H1 (cell line): ENCODE results near the gene LAPTM4A.

Experiments
- ASH2L ChIP-seq: fragments of 200-600, 300-600 bp; sonication (generic); IDR thresholded peaks from one replicate; pipeline ENCODE4 v1.7.1; 2017; ENCODE audit warnings: low read length
- ATF3 ChIP-seq: IDR thresholded peaks from 2 replicates; pipeline ENCODE4 v1.6.1; 2011; ENCODE audit warnings: low read depth, mild to moderate bottlenecking, low read length; ENCODE audit not compliant: insufficient read depth
- BACH1 ChIP-seq: IDR thresholded peaks from 2 replicates; pipeline ENCODE4 v1.6.1; 2012; ENCODE audit warnings: low read length, improper control_type of control experiment
- BCL11A ChIP-seq, 2 experiments: IDR thresholded peaks; one replicate each; pipeline ENCODE4 v1.6.1; 2011; ENCODE audit warnings: low read depth in 2 of 2, low read length in 2 of 2, mild to moderate bottlenecking in 2 of 2
- GABPA ChIP-seq: IDR thresholded peaks from 2 replicates; pipeline ENCODE4 v1.6.1; 2011; ENCODE audit warnings: mild to moderate bottlenecking, low read length, moderate library complexity, borderline replicate concordance; ENCODE audit not compliant: insufficient read depth
- HDAC2 ChIP-seq, 2 experiments: fragments of 300-600 bp in 1 of 2; sonication (generic) in 1 of 2; IDR thresholded peaks; 2 replicates each; pipeline ENCODE4 v1.6.1; 2011 to 2012; ENCODE audit warnings: low read depth in 2 of 2, low read length in 2 of 2, mild to moderate bottlenecking in 2 of 2, moderate library complexity in 2 of 2, borderline replicate concordance in 1 of 2, inconsistent platforms in 1 of 2
- HDAC6 ChIP-seq: IDR thresholded peaks from one replicate; pipeline ENCODE4 v1.7.1; 2012; ENCODE audit warnings: low read depth, mild to moderate bottlenecking, inconsistent platforms, low read length, moderate library complexity
- NRF1 ChIP-seq: IDR thresholded peaks from 2 replicates; pipeline ENCODE4 v1.6.1; 2011; ENCODE audit warnings: mild to moderate bottlenecking, low read depth, low read length, improper control_type of control experiment
- PHF8 ChIP-seq: fragments of 200-600 bp; sonication (generic); conservative IDR thresholded peaks from 2 replicates; pipeline ENCODE4 v1.7.1; 2012; ENCODE audit warnings: low read depth, mild to moderate bottlenecking, inconsistent platforms, low read length, moderate library complexity
- POLR2A ChIP-seq, 2 experiments: IDR thresholded peaks; 1 replicate in 1 of 2; 2 replicates in 1 of 2; pipeline ENCODE4 v1.6.1; 2011; ENCODE audit warnings: low read depth in 2 of 2, low read length in 2 of 2, mild to moderate bottlenecking in 2 of 2; ENCODE audit errors: control extremely low read depth in 1 of 2
- POLR2AphosphoS5 ChIP-seq: IDR thresholded peaks from 2 replicates; pipeline ENCODE4 v1.6.1; 2011; ENCODE audit warnings: low read depth, low read length
- TBP ChIP-seq: IDR thresholded peaks from 2 replicates; pipeline ENCODE4 v1.6.1; 2011; ENCODE audit warnings: low read depth, low read length, improper control_type of control experiment
- TF ChIP-seq, protein P1 (sequence below), 3 experiments: IDR thresholded peaks; 1 replicate in 2 of 3; 2 replicates in 1 of 3; pipeline versions ENCODE4 v1.5.1 to v1.6.1; 2011; ENCODE audit warnings: low read length in 3 of 3, mild to moderate bottlenecking in 3 of 3, inconsistent platforms in 2 of 3, low read depth in 1 of 3, moderate library complexity in 1 of 3; ENCODE audit not compliant: insufficient read depth in 1 of 3; ENCODE audit errors: control extremely low read depth in 1 of 3
- TF ChIP-seq, protein P2 (sequence below): IDR thresholded peaks from 2 replicates; pipeline ENCODE4 v1.6.1; 2011; ENCODE audit warnings: low read length, improper control_type of control experiment

GRCh38 chr2:20092901-20093235, 41.4 kb upstream of the LAPTM4A start:
- no peak for TF ChIP-seq POLR2AphosphoS5
- TF ChIP-seq, protein P1, sequence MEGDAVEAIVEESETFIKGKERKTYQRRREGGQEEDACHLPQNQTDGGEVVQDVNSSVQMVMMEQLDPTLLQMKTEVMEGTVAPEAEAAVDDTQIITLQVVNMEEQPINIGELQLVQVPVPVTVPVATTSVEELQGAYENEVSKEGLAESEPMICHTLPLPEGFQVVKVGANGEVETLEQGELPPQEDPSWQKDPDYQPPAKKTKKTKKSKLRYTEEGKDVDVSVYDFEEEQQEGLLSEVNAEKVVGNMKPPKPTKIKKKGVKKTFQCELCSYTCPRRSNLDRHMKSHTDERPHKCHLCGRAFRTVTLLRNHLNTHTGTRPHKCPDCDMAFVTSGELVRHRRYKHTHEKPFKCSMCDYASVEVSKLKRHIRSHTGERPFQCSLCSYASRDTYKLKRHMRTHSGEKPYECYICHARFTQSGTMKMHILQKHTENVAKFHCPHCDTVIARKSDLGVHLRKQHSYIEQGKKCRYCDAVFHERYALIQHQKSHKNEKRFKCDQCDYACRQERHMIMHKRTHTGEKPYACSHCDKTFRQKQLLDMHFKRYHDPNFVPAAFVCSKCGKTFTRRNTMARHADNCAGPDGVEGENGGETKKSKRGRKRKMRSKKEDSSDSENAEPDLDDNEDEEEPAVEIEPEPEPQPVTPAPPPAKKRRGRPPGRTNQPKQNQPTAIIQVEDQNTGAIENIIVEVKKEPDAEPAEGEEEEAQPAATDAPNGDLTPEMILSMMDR (IDR thresholded peaks at IDR 0.05; ENCODE audit: control extremely low read depth in 1 of 3, insufficient read depth in 1 of 3, low read depth in 1 of 3, low read length in 3 of 3) = no peak
- no peak for TF ChIP-seq ASH2L
- TF ChIP-seq, protein P2, sequence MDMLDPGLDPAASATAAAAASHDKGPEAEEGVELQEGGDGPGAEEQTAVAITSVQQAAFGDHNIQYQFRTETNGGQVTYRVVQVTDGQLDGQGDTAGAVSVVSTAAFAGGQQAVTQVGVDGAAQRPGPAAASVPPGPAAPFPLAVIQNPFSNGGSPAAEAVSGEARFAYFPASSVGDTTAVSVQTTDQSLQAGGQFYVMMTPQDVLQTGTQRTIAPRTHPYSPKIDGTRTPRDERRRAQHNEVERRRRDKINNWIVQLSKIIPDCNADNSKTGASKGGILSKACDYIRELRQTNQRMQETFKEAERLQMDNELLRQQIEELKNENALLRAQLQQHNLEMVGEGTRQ = no peak
- TF ChIP-seq HDAC6 = no peak
- TF ChIP-seq ATF3 = no peak
- TF ChIP-seq TBP = no peak
- TF ChIP-seq PHF8 = no peak
- TF ChIP-seq HDAC2 (IDR thresholded peaks at IDR 0.05; ENCODE audit: borderline replicate concordance in 1 of 2, low read depth in 2 of 2, low read length in 2 of 2) = no peak
- TF ChIP-seq NRF1 = no peak
- TF ChIP-seq POLR2A (IDR thresholded peaks at IDR 0.05; ENCODE audit: control extremely low read depth in 1 of 2, low read depth in 2 of 2, low read length in 2 of 2) = no peak
- TF ChIP-seq BACH1 = no peak
- no peak for TF ChIP-seq BCL11A (IDR thresholded peaks at IDR 0.05; ENCODE audit: low read depth in 2 of 2, low read length in 2 of 2)
- TF ChIP-seq GABPA = no peak
